ENCODE measurements around the gene SLC25A26.

Gene SLC25A26

DNA sequence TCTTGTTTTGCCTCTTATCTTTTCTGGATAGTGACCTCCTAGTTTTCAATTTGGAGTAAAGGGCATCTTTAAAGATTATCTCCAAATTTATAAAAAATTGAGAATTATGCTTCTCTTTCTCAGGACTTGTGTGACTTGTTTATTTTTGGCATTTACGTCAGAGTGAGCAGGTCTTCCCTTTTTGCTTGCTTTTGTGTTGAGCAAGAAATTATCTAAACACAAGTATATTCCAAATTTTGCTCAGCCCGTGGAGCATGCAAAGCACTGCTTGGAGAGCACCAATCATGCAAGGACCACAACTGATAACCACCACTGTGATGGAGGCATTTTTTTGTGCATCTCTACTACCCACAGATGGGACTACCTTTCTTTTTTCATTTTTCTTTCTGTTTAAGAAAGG, 7.1 kb downstream of the SLC25A26 start:
- DNase-seq: no peak

DNA sequence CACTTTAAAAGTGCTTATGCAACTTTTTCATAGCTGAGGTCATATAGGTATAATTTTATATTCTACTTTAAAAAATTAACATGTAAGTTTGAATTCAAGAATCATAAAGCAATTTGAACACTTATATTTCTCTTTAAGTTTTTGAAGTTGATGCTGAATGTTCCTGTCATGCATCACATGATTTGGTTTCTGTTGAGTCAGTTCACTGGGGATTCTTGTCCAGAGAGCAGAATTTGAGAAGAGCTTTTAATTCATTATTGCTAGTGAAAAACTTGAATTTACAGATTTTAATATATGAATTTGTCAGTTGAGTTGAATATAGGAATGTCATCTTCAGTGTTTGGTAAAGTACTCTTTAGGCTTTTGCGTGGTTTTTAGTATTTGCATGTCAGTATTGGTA, 7.9 kb downstream of the SLC25A26 start:
- no peak for DNase-seq

- DNase-seq: no peak
Measured at GRCh38 chr3:66229931-66230330, 9.1 kb downstream of the SLC25A26 start.

DNA sequence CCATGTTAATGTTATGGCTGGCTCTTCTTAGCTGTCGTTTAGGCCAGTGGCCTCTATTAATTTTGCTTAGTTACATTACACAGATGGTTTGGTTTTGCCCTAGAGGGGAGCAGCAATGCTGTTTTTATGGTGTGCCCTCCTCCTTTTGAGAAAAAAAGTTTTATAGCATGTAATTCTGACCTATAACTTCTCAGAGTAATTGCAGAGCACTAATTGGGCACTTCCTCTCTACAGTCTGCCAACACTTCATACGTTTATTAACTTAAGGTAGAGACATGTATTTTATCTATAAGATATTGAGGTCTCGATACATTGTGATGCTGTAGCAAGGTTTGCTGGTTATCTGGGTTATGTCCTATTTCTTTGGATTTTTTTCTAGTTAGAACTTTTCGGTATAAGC, 12.2 kb downstream of the SLC25A26 start:
- DNase-seq: no peak

GRCh38 chr3:66236281-66236680, 15.5 kb downstream of the SLC25A26 start:
- DNase-seq: no peak

GRCh38 chr3:66237552-66237951, 16.8 kb downstream of the SLC25A26 start:
- no peak for DNase-seq

GRCh38 chr3:66239513-66240123, 18.8 kb downstream of the SLC25A26 start:
- DNase-seq: no peak

DNA sequence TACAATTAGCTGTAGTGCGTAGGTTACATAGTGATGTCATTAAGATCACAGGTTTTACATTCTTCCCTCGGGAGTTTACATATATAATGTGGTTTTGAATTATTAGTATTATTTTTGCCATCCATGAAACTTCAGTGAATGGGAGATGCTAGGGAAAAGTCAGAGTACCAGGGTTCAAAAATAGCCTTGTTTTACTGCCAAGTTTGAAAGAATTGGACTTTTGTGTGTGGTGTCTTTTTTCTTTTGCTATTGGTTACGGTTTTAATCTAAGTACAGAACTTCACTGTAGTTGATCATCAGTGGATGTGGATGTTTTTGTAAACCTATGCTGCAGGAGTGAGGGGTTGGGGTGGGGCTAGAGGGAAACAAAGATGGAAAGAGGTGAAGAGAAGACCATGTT, 20.7 kb downstream of the SLC25A26 start:
- no peak for DNase-seq

- DNase-seq: no peak
Measured at GRCh38 chr3:66242788-66243464, 22.1 kb downstream of the SLC25A26 start.

DNA sequence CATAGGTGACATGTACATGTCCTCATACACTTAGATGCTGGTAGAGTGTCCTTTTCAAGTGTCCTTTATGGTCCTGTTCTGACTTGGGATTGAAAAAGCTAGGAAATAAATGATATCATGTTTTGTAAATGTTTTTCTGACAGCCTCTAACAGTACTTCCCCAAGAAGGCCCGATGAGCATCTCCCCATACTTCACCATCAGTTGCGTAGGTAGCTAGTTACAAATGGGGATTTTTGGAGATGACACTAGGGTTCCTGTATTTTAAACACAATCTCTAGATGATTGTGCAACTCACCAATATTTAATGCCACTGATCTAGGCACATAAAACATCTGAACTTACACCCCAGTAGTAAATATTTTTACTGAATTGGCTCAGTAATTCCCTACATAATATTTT, 27.8 kb downstream of the SLC25A26 start:
- no peak for DNase-seq

- DNase-seq: no peak
Measured at GRCh38 chr3:66253790-66254620, 33.2 kb downstream of the SLC25A26 start.

- no peak for DNase-seq
Measured at GRCh38 chr3:66255865-66256264, 35.1 kb downstream of the SLC25A26 start.

- no peak for DNase-seq
Measured at GRCh38 chr3:66256806-66257205, 36.0 kb downstream of the SLC25A26 start.

DNA sequence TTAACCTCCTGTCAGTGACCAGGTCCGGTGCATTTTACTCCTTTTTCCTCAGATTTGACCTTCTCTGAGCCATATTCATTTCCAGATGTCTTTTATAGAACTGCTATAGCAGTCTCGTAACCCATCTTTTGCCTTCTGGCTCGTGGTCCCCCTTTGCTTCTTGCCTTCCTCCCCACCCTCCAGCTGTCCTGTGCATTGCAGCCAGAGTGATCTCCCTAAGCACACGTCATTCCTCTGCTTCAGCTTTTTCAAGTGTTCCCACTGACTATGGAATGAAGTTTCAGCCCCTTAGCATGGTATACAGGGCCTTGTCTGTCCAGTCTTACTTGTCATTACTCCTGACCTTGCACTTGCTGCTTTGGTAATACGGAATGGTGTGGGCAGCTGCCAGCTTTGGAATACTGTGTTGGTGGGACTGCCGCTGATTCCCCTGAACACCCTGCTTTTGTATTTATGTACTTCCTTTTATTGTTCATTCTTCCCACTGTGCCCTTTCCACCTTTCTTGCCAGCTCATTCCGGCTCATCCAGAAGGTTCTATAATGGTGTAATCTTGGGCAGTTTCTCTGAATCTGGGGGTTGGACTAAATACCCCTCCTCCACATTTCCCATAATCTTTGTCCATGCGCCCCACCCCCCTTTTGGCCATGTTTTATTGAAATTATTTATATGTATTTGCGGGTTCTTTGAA, 38.9 kb downstream of the SLC25A26 start:
- DNase-seq: no peak

DNA sequence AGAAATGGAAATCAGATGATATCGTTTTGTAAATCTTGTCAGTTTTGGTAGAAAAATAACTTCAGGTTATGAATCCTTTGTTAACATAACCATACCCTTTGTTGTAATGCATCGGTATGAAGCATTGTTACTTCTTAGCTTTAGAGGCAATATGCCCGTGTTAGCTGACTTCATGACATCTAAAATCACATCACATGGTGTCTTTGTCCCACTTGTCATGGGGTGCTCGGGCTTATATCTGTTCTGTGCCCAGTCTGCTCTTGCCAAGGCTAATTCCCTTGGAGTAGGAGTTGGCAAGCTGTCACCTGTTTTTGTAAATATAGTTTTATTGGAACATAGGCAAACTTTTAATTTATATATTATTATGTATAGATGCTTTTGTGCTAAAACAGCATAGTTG, 39.6 kb downstream of the SLC25A26 start:
- no peak for DNase-seq

- DNase-seq: no peak
Measured at GRCh38 chr3:66261355-66261754, 40.6 kb downstream of the SLC25A26 start.

GRCh38 chr3:66265649-66266048, 44.8 kb downstream of the SLC25A26 start:
- DNase-seq: no peak

DNA sequence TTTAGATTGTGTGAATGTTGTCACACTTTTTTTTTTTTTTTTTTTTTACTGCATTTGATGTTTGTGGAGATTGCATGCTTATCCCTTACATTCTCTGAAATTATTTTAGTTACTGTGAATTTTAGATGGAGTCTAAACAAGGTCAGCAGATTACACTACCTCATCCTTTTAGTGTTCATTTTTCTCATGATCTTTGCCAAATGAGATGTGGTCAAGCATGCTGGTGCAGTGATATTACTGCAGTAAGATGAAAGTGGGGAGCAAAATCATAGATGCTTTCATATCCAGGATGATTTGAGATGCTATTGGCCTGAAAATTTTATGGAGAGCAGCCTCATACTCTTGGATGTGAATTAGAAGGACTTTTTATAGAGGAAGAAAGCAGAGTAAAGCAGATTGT, 45.8 kb downstream of the SLC25A26 start:
- DNase-seq: no peak

DNA sequence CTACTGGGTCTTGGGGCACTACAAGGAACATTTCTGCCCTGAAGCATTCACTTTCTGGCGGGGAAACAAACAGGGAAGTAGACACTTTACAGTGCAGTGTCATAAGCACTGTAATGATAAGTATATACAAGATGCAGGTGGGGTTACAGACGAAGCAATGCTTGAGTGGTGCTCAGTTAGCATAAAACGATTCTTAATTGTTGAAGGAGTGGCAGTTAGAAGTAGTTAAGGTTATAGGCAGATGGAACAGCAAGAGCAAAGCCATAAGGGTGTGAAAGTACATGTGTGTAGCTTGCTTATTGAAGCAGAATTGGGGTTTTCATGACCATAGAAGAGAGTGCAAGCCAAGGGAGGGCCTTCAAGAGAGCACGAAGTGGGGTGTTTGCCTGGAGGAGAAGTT, 46.2 kb downstream of the SLC25A26 start:
- DNase-seq: no peak

GRCh38 chr3:66267906-66268305, 47.1 kb downstream of the SLC25A26 start:
- DNase-seq: no peak

- DNase-seq: no peak
Measured at GRCh38 chr3:66268864-66269263, 48.1 kb downstream of the SLC25A26 start.

DNA sequence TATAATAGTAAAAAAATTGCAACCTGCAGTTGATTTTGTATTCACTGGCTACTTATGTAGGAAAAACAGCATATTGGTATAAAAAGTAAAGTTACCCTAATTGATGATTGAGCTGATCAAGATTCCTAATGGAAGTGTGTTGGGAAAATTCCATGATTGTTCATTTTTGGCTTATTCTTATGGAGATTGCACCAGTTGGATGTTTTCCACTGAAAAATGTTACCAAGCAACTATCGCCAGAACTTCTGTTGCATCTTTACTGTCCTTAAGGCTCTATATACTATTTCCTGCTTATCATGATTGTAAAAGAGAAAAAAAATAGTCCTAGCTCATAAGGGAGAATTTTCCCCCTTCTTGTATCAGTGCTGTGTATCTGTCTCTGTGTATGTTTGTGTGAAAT, 48.6 kb downstream of the SLC25A26 start:
- no peak for DNase-seq

DNA sequence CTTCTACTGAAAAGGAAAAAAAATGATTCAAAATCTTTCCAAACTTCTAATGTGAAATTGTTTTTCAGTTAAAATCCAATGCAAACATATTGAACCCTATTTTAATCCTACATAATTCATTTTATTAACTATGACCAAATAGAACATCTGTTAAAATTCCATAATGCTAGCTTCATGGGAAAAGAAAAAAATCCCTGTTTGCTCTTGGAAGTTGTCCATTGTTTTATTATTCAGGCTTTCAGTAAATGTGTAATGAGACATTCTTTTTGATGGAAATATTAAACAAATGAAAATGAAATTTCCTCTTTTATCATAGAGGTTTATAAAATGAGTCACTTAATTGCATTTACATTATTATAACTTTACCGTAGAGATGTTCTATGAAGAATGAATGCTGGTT, 49.5 kb downstream of the SLC25A26 start:
- no peak for DNase-seq

- DNase-seq: no peak
Measured at GRCh38 chr3:66270701-66271100, 49.9 kb downstream of the SLC25A26 start.

Data from NCI-H345 (cell line).